ENCODE data around the gene FKBP5. TPM values are rescaled to one million over a fixed set of nuclear protein-coding genes. Genes with fewer than 3 reads are reported as not detected.

The FKBP5 gene
- total and polyA plus RNA-seq, 10 of the 15 experiments (the other 5 are each of a cell fraction or from before 2014, with no cell fraction given): 29.0 to 123 (median 62.3) TPM

DNA sequence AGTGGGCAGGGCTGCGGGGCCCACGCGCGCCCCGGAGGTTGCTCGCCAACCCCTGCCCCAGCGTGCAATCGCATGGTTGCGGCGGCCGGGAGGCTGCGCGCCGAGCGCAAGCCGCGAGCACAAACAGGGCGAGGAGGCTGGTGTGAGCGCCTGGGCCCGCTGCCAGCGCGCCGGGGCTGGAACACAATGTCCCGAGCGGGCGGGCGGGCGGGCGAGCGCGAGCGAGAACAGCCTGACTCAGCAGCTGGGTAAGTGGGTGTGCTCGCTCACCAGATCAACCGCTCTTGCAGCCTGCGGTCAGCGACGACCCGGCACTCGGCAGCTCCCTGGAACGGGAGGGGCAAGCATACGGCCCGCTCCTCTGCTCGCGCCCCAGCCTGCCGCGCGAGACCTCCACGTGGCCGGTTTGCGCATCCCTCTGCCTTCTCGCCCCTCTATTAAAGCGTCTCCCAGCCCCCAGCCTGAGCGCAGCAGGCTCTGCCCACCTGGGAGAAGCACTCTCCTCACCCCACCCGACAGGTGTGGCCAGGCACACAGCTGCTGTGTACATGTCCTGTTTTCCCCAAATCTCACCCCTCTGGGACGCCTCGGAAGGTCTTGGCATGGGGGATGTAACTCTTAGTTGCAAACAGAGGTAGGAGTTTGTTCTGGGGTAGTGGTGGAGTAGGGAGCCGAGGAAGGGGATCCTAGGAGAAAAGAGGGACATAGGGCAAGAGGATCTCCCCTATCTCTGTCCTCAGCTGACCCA is 39.4 kb upstream of the FKBP5 start (continued):
- TF ChIP-seq SUPT20H (IDR thresholded peaks at IDR 0.05; ENCODE audit: borderline replicate concordance, control insufficient read depth, low read depth, low read length) (no peak), IKZF2 (IDR thresholded peaks at IDR 0.05) (peak; percentile 15 to 37; a peak in 2 of 4 replicates), NRF1 (conservative IDR thresholded peaks at IDR 0.05; ENCODE audit: low read depth, low read length) (no peak), KAT2A (conservative IDR thresholded peaks at IDR 0.05; ENCODE audit: control insufficient read depth, low read depth, low read length) (no peak), CBX5 (IDR thresholded peaks at IDR 0.05; ENCODE audit: low read depth) (no peak), NBN (IDR thresholded peaks at IDR 0.05) (peak; percentile 32)
- TF ChIP-seq, protein P1, sequence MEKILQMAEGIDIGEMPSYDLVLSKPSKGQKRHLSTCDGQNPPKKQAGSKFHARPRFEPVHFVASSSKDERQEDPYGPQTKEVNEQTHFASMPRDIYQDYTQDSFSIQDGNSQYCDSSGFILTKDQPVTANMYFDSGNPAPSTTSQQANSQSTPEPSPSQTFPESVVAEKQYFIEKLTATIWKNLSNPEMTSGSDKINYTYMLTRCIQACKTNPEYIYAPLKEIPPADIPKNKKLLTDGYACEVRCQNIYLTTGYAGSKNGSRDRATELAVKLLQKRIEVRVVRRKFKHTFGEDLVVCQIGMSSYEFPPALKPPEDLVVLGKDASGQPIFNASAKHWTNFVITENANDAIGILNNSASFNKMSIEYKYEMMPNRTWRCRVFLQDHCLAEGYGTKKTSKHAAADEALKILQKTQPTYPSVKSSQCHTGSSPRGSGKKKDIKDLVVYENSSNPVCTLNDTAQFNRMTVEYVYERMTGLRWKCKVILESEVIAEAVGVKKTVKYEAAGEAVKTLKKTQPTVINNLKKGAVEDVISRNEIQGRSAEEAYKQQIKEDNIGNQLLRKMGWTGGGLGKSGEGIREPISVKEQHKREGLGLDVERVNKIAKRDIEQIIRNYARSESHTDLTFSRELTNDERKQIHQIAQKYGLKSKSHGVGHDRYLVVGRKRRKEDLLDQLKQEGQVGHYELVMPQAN (conservative IDR thresholded peaks at IDR 0.05): peak; percentile 28; the same call in 1 of the 2 replicates
- TF ChIP-seq, protein P2, sequence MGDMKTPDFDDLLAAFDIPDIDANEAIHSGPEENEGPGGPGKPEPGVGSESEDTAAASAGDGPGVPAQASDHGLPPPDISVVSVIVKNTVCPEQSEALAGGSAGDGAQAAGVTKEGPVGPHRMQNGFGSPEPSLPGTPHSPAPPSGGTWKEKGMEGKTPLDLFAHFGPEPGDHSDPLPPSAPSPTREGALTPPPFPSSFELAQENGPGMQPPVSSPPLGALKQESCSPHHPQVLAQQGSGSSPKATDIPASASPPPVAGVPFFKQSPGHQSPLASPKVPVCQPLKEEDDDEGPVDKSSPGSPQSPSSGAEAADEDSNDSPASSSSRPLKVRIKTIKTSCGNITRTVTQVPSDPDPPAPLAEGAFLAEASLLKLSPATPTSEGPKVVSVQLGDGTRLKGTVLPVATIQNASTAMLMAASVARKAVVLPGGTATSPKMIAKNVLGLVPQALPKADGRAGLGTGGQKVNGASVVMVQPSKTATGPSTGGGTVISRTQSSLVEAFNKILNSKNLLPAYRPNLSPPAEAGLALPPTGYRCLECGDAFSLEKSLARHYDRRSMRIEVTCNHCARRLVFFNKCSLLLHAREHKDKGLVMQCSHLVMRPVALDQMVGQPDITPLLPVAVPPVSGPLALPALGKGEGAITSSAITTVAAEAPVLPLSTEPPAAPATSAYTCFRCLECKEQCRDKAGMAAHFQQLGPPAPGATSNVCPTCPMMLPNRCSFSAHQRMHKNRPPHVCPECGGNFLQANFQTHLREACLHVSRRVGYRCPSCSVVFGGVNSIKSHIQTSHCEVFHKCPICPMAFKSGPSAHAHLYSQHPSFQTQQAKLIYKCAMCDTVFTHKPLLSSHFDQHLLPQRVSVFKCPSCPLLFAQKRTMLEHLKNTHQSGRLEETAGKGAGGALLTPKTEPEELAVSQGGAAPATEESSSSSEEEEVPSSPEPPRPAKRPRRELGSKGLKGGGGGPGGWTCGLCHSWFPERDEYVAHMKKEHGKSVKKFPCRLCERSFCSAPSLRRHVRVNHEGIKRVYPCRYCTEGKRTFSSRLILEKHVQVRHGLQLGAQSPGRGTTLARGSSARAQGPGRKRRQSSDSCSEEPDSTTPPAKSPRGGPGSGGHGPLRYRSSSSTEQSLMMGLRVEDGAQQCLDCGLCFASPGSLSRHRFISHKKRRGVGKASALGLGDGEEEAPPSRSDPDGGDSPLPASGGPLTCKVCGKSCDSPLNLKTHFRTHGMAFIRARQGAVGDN (IDR thresholded peaks at IDR 0.05): peak; percentile 84
- TF ChIP-seq, protein P3, sequence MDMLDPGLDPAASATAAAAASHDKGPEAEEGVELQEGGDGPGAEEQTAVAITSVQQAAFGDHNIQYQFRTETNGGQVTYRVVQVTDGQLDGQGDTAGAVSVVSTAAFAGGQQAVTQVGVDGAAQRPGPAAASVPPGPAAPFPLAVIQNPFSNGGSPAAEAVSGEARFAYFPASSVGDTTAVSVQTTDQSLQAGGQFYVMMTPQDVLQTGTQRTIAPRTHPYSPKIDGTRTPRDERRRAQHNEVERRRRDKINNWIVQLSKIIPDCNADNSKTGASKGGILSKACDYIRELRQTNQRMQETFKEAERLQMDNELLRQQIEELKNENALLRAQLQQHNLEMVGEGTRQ (IDR thresholded peaks at IDR 0.05; ENCODE audit: borderline replicate concordance, low read depth, low read length): peak; percentile 3; the same call in 1 of the 2 replicates

Data from GM12878 (cell line).